Fibroblast of lung (primary cell): ENCODE results near the gene ULBP2.

ENCODE experiments used
- EZH2 ChIP-seq: IDR thresholded peaks from 2 replicates; pipeline ENCODE4 v1.5.1; 2012; ENCODE audit warnings: low read length, control low read depth, mild to moderate bottlenecking; ENCODE audit errors: missing control alignments
- TF ChIP-seq, protein P1 (sequence below), 2 donors: IDR thresholded peaks in 1 of 2; conservative IDR thresholded peaks in 1 of 2; 1 replicate in 1 of 2; 2 replicates in 1 of 2; pipeline ENCODE4 v1.5.1; 2011 to 2012; ENCODE audit warnings: low read length in 2 of 2, control low read depth in 1 of 2, inconsistent platforms in 1 of 2, low read depth in 1 of 2, mild to moderate bottlenecking in 1 of 2

DNA sequence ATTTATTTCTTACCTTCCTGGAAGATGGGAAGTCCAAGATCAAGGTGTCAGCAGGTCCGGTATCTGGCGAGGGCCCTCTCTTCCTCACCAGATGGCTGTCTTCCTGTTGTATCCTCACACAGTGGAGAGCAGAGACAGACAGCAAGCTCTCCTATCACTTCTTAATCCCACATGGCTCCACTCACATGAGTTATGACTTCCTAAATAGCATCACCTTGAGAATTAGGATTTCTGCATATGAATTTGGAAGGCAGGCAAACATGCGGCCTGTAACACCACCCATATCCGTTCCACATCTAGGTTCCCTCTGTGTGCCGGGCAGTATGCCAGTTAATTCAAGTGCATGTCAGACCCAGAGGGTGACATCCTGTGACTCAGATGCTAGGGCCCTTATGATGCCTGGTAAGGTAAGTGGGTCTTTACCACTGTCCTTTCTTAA lies 46.0 kb upstream of the ULBP2 start:
- TF ChIP-seq, protein P1, sequence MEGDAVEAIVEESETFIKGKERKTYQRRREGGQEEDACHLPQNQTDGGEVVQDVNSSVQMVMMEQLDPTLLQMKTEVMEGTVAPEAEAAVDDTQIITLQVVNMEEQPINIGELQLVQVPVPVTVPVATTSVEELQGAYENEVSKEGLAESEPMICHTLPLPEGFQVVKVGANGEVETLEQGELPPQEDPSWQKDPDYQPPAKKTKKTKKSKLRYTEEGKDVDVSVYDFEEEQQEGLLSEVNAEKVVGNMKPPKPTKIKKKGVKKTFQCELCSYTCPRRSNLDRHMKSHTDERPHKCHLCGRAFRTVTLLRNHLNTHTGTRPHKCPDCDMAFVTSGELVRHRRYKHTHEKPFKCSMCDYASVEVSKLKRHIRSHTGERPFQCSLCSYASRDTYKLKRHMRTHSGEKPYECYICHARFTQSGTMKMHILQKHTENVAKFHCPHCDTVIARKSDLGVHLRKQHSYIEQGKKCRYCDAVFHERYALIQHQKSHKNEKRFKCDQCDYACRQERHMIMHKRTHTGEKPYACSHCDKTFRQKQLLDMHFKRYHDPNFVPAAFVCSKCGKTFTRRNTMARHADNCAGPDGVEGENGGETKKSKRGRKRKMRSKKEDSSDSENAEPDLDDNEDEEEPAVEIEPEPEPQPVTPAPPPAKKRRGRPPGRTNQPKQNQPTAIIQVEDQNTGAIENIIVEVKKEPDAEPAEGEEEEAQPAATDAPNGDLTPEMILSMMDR (conservative IDR thresholded peaks at IDR 0.05 in 1 of 2, IDR thresholded peaks at IDR 0.05 in 1 of 2; ENCODE audit: low read depth in 1 of 2, low read length in 2 of 2): no peak
- TF ChIP-seq EZH2: no peak
